GM12878 (cell line): Measurements from ENCODE around the gene OOSP3. TPM values are rescaled to one million over a fixed set of nuclear protein-coding genes. Genes with fewer than 3 reads are reported as not detected.

Experiments used
- BHLHE40 ChIP-seq, 2 experiments: fragments of 450-650 bp in 1 of 2; IDR thresholded peaks; 2 replicates each; pipeline ENCODE4 v1.6.1; 2011 to 2017; ENCODE audit warnings: low read depth in 2 of 2, borderline replicate concordance in 1 of 2, improper control_type of control experiment in 1 of 2, low read length in 1 of 2, mild to moderate bottlenecking in 1 of 2
- CTCF ChIP-seq, 3 experiments: IDR thresholded peaks in 2 of 3; conservative IDR thresholded peaks in 1 of 3; 2 replicates each; pipeline ENCODE4 v1.5.1; 2011; ENCODE audit warnings: low read depth in 3 of 3, low read length in 3 of 3, mild to moderate bottlenecking in 3 of 3, control low read depth in 2 of 3, moderate library complexity in 2 of 3, inconsistent platforms in 1 of 3, mixed read lengths in 1 of 3; ENCODE audit not compliant: control insufficient read depth in 2 of 3, insufficient read depth in 1 of 3; ENCODE audit errors: extremely low read depth in 1 of 3
- NR2C2 ChIP-seq: IDR thresholded peaks from 2 replicates; pipeline ENCODE4 v1.6.1; 2011; ENCODE audit warnings: borderline replicate concordance, low read depth; ENCODE audit not compliant: control insufficient read depth, insufficient read length
- SMC3 ChIP-seq: IDR thresholded peaks from 2 replicates; pipeline ENCODE4 v1.6.1; 2011; ENCODE audit warnings: low read length, improper control_type of control experiment, borderline replicate concordance
- ZBTB4 ChIP-seq: fragments of 450-650 bp; formaldehyde crosslinking; IDR thresholded peaks from 2 replicates; pipeline ENCODE4 v1.4.0; 2022; ENCODE audit warnings: mild to moderate bottlenecking, moderate library complexity
- ZNF24 ChIP-seq: fragments of 450-650 bp; IDR thresholded peaks from 2 replicates; pipeline ENCODE4 v1.6.1; 2017; ENCODE audit warnings: antibody characterized with exemption, mild to moderate bottlenecking
- polyA plus RNA-seq, 11 experiments: library from polyadenylated mRNA; depleted of rRNA in 4 of 11; unstranded in 6 of 11; stranded (reverse) in 5 of 11; fragments of >200 nt; fragmentation: Nextera tagmentation in 4 of 11; fragmentation: Illumina TruSeq in 1 of 11; extraction: Ambion mirVana in 4 of 11; extraction: Trizol in 1 of 11; gene quantifications; 1 replicate in 1 of 11; 2 replicates in 10 of 11; pipeline versions ENCODE4 v1.2.1 to v1.2.3, GENCODE V29; 2011 to 2016; ENCODE audit warnings: inconsistent platforms in 2 of 11, missing spikeins in 2 of 11, low read depth in 1 of 11
- total RNA-seq, 4 experiments: library from RNA; depleted of rRNA in 3 of 4; stranded (reverse); fragments of >200 nt in 3 of 4; fragmentation: Illumina TruSeq in 1 of 4; extraction: Trizol in 1 of 4; gene quantifications; 2 replicates each; pipeline versions ENCODE4 v1.2.1 to v1.2.3, GENCODE V29; 2013 to 2021

The OOSP3 gene
- total and polyA plus RNA-seq, 10 of the 15 experiments (the other 5 are each of a cell fraction or from before 2014, with no cell fraction given): 0.07 TPM; not detected in 9

DNA sequence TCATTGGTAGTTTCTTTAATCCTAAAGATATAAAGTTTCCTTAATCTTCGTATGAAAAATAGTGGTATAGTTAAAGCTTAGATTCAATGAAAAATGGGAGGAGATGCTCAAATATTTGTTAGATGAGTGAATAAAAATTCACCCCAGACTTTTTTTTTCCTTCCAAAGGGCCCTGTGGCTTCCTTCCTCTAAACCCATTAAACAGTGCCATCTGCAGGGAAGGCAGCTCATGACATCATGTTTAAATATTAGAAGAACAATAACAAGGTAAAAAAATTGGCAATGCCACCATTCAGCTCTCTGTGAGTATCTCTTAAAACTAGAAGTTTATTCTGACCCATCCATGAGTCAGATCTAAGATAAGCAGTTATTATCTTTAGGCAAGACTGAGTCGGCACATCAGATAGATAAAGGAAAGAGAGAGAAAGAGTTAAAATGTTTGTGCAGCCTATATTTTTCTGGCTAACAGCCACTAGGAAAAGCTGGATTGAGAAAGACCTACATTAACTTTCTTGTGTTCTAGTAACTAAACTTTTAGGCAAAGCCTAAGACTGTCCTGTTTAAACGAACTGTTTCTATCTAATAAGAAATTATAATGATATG lies 40.5 kb downstream of the OOSP3 start (continued):
- TF ChIP-seq ZBTB4 (CRISPR knock-in tag) (no peak), ZNF24 (no peak), SMC3 (peak; percentile 23; the same call in 1 of the 2 replicates), CTCF (IDR thresholded peaks at IDR 0.05 in 2 of 3, conservative IDR thresholded peaks at IDR 0.05 in 1 of 3; ENCODE audit: control insufficient read depth in 2 of 3, extremely low read depth in 1 of 3, insufficient read depth in 1 of 3, low read depth in 3 of 3, low read length in 3 of 3) (peak; percentile 33 to 45 (median 37); a peak in 4 of 6 replicates), BHLHE40 (IDR thresholded peaks at IDR 0.05; ENCODE audit: borderline replicate concordance in 1 of 2, low read depth in 2 of 2, low read length in 1 of 2) (no peak), NR2C2 (no peak)
